A673 (cell line): Measurements from ENCODE around the gene MYO1E. TPM values are rescaled to one million over a fixed set of nuclear protein-coding genes. Genes with fewer than 3 reads are reported as not detected.

Source experiments
- BruUV-seq: library from RNA; stranded (reverse); fragments of 400-500 nt; replicated peaks from 2 replicates; lab custom pipeline; 2021; lab: Mats Ljungman, UMichigan
- CTCF ChIA-PET: fragments of 300-600 bp; sonication (Branson Sonifier 250); formaldehyde crosslinking; loops from one replicate; lab custom pipeline; 2022; ENCODE audit warnings: antibody characterized with exemption; lab: Charles Lee
- POLR2A ChIA-PET: fragments of 300-600 bp; sonication (Branson Sonifier 250); formaldehyde crosslinking; loops from one replicate; lab custom pipeline; 2022; ENCODE audit warnings: antibody characterized with exemption; ENCODE audit not compliant: low non-redundant PET; lab: Charles Lee
- DNase-seq: peaks from one replicate; pipeline ENCODE4 v3.0.0-alpha.2; 2015; ENCODE audit warnings: low spot score
- H3K27ac ChIP-seq: fragments of 200-600 bp; sonication (generic); 2 replicates; pipeline ENCODE4 v1.5.1; 2016; ENCODE audit warnings: mixed run types, low read depth, mild to moderate bottlenecking, mixed read lengths, antibody characterized with exemption, low read length; ENCODE audit not compliant: poor library complexity, severe bottlenecking
- H3K27me3 ChIP-seq: fragments of 200-600 bp; sonication (generic); replicated peaks from 2 replicates; pipeline ENCODE4 v1.6.1; 2017; ENCODE audit warnings: mixed run types, low read depth, mild to moderate bottlenecking, mixed read lengths, antibody characterized with exemption, low read length; ENCODE audit not compliant: insufficient read depth, poor library complexity
- H3K36me3 ChIP-seq: fragments of 200-600 bp; sonication (generic); 2 replicates; pipeline ENCODE4 v1.6.1; 2016; ENCODE audit warnings: mixed run types, mild to moderate bottlenecking, mixed read lengths, antibody characterized with exemption, low read length; ENCODE audit not compliant: insufficient read depth, poor library complexity, severe bottlenecking
- H3K4me1 ChIP-seq: fragments of 200-600 bp; sonication (generic); 2 replicates; pipeline ENCODE4 v1.6.1; 2017; ENCODE audit warnings: mixed run types, mild to moderate bottlenecking, mixed read lengths, antibody characterized with exemption, low read length; ENCODE audit not compliant: insufficient read depth, poor library complexity, severe bottlenecking
- H3K4me3 ChIP-seq: fragments of 200-600 bp; sonication (generic); 2 replicates; pipeline ENCODE4 v1.5.1; 2016; ENCODE audit warnings: low read depth, mixed run types, mild to moderate bottlenecking, mixed read lengths, low read length; ENCODE audit not compliant: poor library complexity, severe bottlenecking
- H3K9me3 ChIP-seq: fragments of 200-600 bp; sonication (generic); 2 replicates; pipeline ENCODE4 v1.6.1; 2016; ENCODE audit warnings: mixed run types, low read depth, mild to moderate bottlenecking, mixed read lengths, antibody characterized with exemption, low read length; ENCODE audit not compliant: poor library complexity, severe bottlenecking
- EZH2 ChIP-seq: fragments of 200-600 bp; sonication (generic); IDR thresholded peaks from 2 replicates; pipeline ENCODE4 v1.6.1; 2017; ENCODE audit warnings: borderline replicate concordance, low read depth, mild to moderate bottlenecking, mixed read lengths, antibody characterized with exemption, low read length; ENCODE audit not compliant: poor library complexity, severe bottlenecking
- intact Hi-C: fragments of 100-400 bp; cut with micrococcal nuclease; formaldehyde crosslinking; loops from one replicate; pipeline ENCODE4 v1.10.0; 2022; ENCODE audit not compliant: unreplicated experiment
- total RNA-seq: library from RNA; stranded (reverse); gene quantifications from 2 replicates; pipeline ENCODE4 v1.2.3, GENCODE V29; 2021
- TF ChIP-seq, protein P1 (sequence below): fragments of 300-800, 200-600 bp; sonication (generic); conservative IDR thresholded peaks from 2 replicates; pipeline ENCODE4 v1.5.1; 2017; ENCODE audit warnings: low read depth, mild to moderate bottlenecking, antibody characterized with exemption, low read length, moderate library complexity, mixed read lengths

Gene MYO1E
- total RNA-seq, 1 experiment from 2014 or later: 7.9 TPM

GRCh38 chr15:59203657-59204056 is 169.0 kb downstream of the MYO1E start:
- Histone ChIP-seq H3K36me3 (no peaks in the 10 kb centered on the region), H3K4me3 (no peak overlapping the region), H3K27me3 (no peaks in the 10 kb centered on the region), H3K27ac (no peak overlapping the region), H3K4me1 (peaks cover 6% of the 10 kb centered on the region), H3K9me3 (no peaks in the 10 kb centered on the region)
- ChIA-PET POLR2A (no interaction called here), CTCF (no interaction called here)
- intact Hi-C loops: no loop called here
- no TSS peak for BruUV-seq
- no peak for DNase-seq
- no peak for TF ChIP-seq EZH2
- TF ChIP-seq, protein P1, sequence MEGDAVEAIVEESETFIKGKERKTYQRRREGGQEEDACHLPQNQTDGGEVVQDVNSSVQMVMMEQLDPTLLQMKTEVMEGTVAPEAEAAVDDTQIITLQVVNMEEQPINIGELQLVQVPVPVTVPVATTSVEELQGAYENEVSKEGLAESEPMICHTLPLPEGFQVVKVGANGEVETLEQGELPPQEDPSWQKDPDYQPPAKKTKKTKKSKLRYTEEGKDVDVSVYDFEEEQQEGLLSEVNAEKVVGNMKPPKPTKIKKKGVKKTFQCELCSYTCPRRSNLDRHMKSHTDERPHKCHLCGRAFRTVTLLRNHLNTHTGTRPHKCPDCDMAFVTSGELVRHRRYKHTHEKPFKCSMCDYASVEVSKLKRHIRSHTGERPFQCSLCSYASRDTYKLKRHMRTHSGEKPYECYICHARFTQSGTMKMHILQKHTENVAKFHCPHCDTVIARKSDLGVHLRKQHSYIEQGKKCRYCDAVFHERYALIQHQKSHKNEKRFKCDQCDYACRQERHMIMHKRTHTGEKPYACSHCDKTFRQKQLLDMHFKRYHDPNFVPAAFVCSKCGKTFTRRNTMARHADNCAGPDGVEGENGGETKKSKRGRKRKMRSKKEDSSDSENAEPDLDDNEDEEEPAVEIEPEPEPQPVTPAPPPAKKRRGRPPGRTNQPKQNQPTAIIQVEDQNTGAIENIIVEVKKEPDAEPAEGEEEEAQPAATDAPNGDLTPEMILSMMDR: no peak

DNA sequence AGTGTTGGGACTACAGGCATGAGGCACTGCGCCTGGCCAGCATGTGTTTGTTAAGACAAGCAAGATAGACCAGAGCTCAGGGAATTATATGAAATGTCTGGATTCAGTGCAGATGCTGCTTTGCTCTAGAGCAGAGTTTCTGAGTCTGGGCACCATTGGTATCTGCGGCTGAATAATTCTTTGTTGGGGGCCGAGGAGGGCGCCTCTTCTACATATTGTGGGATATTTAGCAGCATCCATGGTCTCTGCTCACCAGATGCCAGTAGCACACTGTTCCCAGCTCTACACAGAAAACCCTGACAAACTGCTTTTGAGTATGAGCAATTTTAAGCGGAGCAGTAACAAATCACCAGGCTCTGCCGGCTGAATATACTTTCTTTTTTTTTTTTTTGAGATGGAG is 169.7 kb downstream of the MYO1E start:
- H3K36me3 ChIP-seq: no peaks in the 10 kb centered on the region
- H3K4me3 ChIP-seq: no peak overlapping the region
- intact Hi-C loops: no loop called here
- CTCF ChIA-PET: no interaction called here
- no TSS peak for BruUV-seq
- no peak for DNase-seq
- TF ChIP-seq, protein P1: no peak
- TF ChIP-seq EZH2: no peak
- POLR2A ChIA-PET: no interaction called here
- H3K27me3 ChIP-seq: no peaks in the 10 kb centered on the region
- peaks cover 6% of the 10 kb centered on the region for H3K4me1 ChIP-seq
- no peaks in the 10 kb centered on the region for H3K9me3 ChIP-seq
- no peak overlapping the region for H3K27ac ChIP-seq

- Histone ChIP-seq H3K9me3 (no peaks in the 10 kb centered on the region), H3K4me3 (no peak overlapping the region), H3K27me3 (no peaks in the 10 kb centered on the region), H3K27ac (no peak overlapping the region), H3K4me1 (peaks cover 6% of the 10 kb centered on the region), H3K36me3 (no peaks in the 10 kb centered on the region)
- BruUV-seq: no TSS peak
- ChIA-PET POLR2A (no interaction called here), CTCF (no interaction called here)
- intact Hi-C loops: no loop called here
- TF ChIP-seq EZH2: no peak
- TF ChIP-seq, protein P1: no peak
- DNase-seq: peak; percentile 42
These were observed 172.1 kb downstream of the MYO1E start for GRCh38 chr15:59200560-59200959.
